Right lobe of liver (tissue), 4 donors: ENCODE results near the gene RC3H1.

Experiments
- CTCF ChIP-seq, 4 donors: fragments of 200-600 bp in 3 of 4; fragments of 450-650 bp in 1 of 4; IDR thresholded peaks; one replicate each; pipeline versions ENCODE4 v1.5.1 to v1.8.0; 2016 to 2022; ENCODE audit warnings: antibody characterized with exemption in 4 of 4, mild to moderate bottlenecking in 2 of 4
- POLR2A ChIP-seq: fragments of 450-650 bp; IDR thresholded peaks from one replicate; pipeline ENCODE4 v1.6.1; 2017; ENCODE audit warnings: antibody characterized with exemption, mild to moderate bottlenecking
- donor health status: DM: no; HTN: no; CAD: no.
- donor health status: DM: no; HTN: no; CAD: no.
- donor health status: DM: no; HTN: yes; CAD: no.

GRCh38 chr1:174036798-174037197 is 14.6 kb upstream of the RC3H1 start:
- TF ChIP-seq CTCF (IDR thresholded peaks at IDR 0.05) (no peak), POLR2A (no peak)
